T-helper 1 cell treated with Interleukin-12 subunit alpha and Interleukin-12 subunit beta and Interleukin-4 antibody, amounts not matched to agents 30 μg/mL and 1 μg/mL, for 36 hours (primary cell): ENCODE data around the gene DYNLL2.
"Not testable (repeated sequence)": the region's sequence is repeated elsewhere in the genome, so short reads cannot be mapped to it uniquely, and the experiment has no call there.

Source experiments
- H3K27ac Mint-ChIP-seq: one replicate; pipeline ENCODE4 v1.8.0; 2021; ENCODE audit warnings: mild to moderate bottlenecking, mixed read lengths
- H3K27me3 Mint-ChIP-seq: one replicate; pipeline ENCODE4 v1.8.0; 2021; ENCODE audit warnings: low read depth, mixed read lengths
- H3K36me3 Mint-ChIP-seq: one replicate; pipeline ENCODE4 v1.8.0; 2021; ENCODE audit warnings: low read depth, mixed read lengths
- H3K4me1 Mint-ChIP-seq: one replicate; pipeline ENCODE4 v1.8.0; 2021; ENCODE audit warnings: low read depth, mixed read lengths
- H3K4me3 Mint-ChIP-seq: one replicate; pipeline ENCODE4 v1.8.0; 2021; ENCODE audit warnings: mild to moderate bottlenecking, moderate library complexity, mixed read lengths
- H3K9me3 Mint-ChIP-seq: one replicate; pipeline ENCODE4 v1.8.0; 2021; ENCODE audit warnings: mixed read lengths

DYNLL2 gene

GRCh38 chr17:58082870-58083490, at the start of gene DYNLL2:
Gene DYNLL2, plus strand, starts transcription at chr17:58083419. Its CDS starts 3,672 bp downstream, at chr17:58087091.
- Mint-ChIP-seq H3K9me3 (no peaks in the 10 kb centered on the region), H3K27me3 (peaks cover 24% of the 10 kb centered on the region), H3K27ac (peak within 1 kb of the TSS; percentile 82), H3K4me3 (peak within 1 kb of the TSS; percentile 87), H3K4me1 (peaks cover 29% of the 10 kb centered on the region), H3K36me3 (peaks cover 17% of the 10 kb centered on the region)

DNA sequence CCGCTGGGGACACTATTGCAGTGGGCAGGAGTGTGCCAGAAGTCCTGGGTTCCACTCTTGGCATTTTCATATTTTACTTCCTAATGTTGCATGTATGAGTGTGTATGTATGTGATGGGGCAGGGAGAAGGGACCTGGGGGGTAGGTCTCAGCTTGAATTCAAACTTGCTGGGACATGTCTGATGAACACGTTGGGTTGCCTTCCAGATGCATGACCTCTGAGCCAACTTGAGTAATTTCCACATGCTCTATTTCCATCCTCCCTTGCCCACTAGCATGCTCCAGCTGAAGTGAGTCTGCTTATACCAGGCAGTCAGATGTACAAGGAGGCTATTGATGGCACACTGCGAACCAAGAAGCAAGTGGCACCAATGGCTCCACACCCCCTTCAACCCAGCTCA, 43.2 kb upstream of the DYNLL2 start:
- H3K4me1 Mint-ChIP-seq: no peaks in the 10 kb centered on the region
- no peaks in the 10 kb centered on the region for H3K9me3 Mint-ChIP-seq
- H3K36me3 Mint-ChIP-seq: no peaks in the 10 kb centered on the region
- peaks cover 45% of the 10 kb centered on the region for H3K27me3 Mint-ChIP-seq
- H3K4me3 Mint-ChIP-seq: no peak overlapping the region
- no peak overlapping the region for H3K27ac Mint-ChIP-seq

DNA sequence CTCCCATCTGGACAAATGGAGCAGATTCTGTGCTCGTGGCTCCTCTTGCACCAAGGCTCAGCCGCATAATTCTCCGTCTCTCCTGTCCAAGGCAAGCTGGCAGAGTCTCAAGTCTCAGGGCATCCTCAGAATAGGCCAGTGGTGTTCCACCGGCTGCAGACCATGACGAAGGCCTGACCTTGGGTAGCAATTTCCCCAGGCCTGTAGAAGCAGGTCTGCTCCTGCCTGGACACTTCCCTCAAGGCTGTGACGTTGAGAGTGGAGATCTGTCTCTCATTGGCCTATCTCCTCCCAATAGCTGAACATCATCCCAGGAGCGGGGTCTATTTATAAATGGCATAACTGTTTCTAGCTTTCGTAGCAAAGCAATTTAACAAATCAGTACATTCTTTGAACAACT, 42.8 kb upstream of the DYNLL2 start:
- Mint-ChIP-seq H3K4me1 (no peaks in the 10 kb centered on the region), H3K27me3 (peaks cover 45% of the 10 kb centered on the region), H3K27ac (no peak overlapping the region), H3K4me3 (no peak overlapping the region), H3K9me3 (no peaks in the 10 kb centered on the region), H3K36me3 (no peaks in the 10 kb centered on the region)

GRCh38 chr17:58041161-58041560, 42.1 kb upstream of the DYNLL2 start:
- Mint-ChIP-seq H3K9me3 (no peaks in the 10 kb centered on the region), H3K4me1 (no peaks in the 10 kb centered on the region)

DNA sequence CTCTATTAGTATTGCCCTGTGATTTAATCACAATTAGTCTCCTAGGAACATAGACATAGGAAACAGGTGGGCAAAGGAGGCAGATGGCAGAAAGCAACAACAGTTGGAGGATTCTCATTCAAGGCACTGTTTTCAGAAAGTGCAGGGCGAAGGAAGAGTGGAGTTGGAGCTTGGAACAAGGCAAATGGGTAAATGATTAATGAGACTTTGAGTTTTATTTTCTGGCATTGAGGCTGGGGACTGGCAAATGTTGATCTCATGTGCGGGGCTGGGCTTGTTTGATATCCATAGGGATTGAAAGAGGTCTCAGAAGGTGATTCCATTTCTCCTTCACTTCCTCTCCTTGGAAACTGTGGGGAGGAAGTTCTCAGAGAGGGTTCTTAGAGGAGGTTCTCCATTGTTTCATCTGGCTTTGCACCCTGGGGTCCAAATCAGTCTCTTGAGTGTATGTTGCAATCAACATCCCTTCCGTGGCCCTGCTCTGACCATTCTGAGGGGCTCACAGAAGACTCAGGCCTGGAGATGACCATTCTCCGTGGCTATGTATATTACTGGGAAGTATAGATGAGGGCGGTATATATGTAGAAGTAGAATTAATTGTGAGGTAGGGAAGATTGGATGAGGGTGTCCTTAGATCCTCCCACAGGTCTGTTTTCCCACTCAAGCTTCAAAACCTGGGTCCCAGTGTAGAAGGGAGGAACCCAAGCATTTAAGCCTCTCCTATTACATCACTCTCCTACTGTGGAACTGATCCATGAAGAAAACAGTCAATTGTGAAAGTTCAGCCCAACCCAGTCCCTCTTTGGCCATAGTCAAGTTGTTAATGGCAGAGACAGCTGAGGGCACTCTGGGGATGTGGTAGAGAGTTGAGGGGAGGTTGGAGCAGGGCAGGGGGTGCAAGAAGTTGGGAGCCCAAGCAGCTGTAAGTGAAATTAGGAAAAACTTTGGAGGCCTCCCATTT, 39.7 kb upstream of the DYNLL2 start:
- no peaks in the 10 kb centered on the region for H3K9me3 Mint-ChIP-seq
- peaks cover 37% of the 10 kb centered on the region for H3K27me3 Mint-ChIP-seq
- H3K36me3 Mint-ChIP-seq: no peaks in the 10 kb centered on the region
- H3K27ac Mint-ChIP-seq: no peak overlapping the region
- no peak overlapping the region for H3K4me3 Mint-ChIP-seq
- no peaks in the 10 kb centered on the region for H3K4me1 Mint-ChIP-seq

More at GRCh38 chr17:58041161-58041560, 42.1 kb upstream of the DYNLL2 start:
- H3K4me3 Mint-ChIP-seq: no peak overlapping the region
- no peak overlapping the region for H3K27ac Mint-ChIP-seq
- H3K27me3 Mint-ChIP-seq: peaks cover 45% of the 10 kb centered on the region
- H3K36me3 Mint-ChIP-seq: no peaks in the 10 kb centered on the region

GRCh38 chr17:58044256-58044655, 39.0 kb upstream of the DYNLL2 start:
- not testable (repeated sequence) for H3K4me1 Mint-ChIP-seq, H3K4me3 Mint-ChIP-seq, H3K27ac Mint-ChIP-seq, H3K36me3 Mint-ChIP-seq, H3K9me3 Mint-ChIP-seq
- H3K27me3 Mint-ChIP-seq: peaks cover 36% of the 10 kb centered on the region

GRCh38 chr17:58046239-58047094, 36.8 kb upstream of the DYNLL2 start:
- no peaks in the 10 kb centered on the region for H3K4me1 Mint-ChIP-seq
- H3K4me3 Mint-ChIP-seq: no peak overlapping the region
- H3K27ac Mint-ChIP-seq: no peak overlapping the region
- H3K36me3 Mint-ChIP-seq: no peaks in the 10 kb centered on the region
- peaks cover 24% of the 10 kb centered on the region for H3K27me3 Mint-ChIP-seq
- no peaks in the 10 kb centered on the region for H3K9me3 Mint-ChIP-seq

DNA sequence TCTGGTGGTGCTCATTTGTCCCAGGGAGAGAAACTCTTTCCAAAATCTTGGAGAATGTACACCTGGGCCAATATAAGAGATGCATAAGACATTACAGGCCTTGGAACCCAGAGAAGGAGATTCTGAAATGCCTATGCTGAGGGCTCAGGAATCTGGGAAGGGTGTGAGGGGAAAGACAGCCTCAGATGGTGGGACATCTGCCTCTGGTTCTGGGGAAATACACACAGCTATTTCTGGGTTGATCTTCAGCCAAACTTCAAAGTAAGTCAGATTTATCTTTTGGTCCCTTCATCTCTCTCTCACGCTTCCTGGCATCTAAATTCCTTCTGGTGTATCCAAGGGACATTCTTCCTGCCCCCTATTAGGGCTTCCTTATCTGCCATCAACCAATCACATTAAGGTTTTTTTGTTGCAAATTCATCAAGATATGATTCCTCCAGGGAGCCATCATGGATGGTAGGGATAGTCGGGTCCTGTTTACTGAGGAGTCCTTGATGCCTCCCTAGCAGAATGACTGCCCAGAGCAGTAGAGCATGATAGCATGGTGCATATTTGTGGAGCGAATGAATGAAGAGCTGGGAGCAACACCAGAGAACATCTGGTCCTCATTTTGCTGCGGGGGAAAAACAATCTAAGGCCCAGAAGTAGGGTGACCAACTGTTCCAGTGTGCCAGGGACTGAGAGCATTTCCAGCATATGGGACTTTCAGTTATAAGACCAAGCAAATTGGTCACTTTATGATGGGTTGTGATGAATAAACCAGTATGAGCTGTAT, 35.7 kb upstream of the DYNLL2 start:
- Mint-ChIP-seq H3K27ac (no peak overlapping the region), H3K4me1 (no peaks in the 10 kb centered on the region)

GRCh38 chr17:58049533-58049932, 33.7 kb upstream of the DYNLL2 start:
- Mint-ChIP-seq H3K4me1 (peaks cover 4% of the 10 kb centered on the region), H3K4me3 (no peak overlapping the region), H3K36me3 (no peaks in the 10 kb centered on the region), H3K9me3 (no peaks in the 10 kb centered on the region), H3K27ac (no peak overlapping the region), H3K27me3 (peaks cover 6% of the 10 kb centered on the region)

More for the DNA sequence above, 35.7 kb upstream of the DYNLL2 start:
- no peak overlapping the region for H3K4me3 Mint-ChIP-seq
- peaks cover 18% of the 10 kb centered on the region for H3K27me3 Mint-ChIP-seq
- H3K36me3 Mint-ChIP-seq: no peaks in the 10 kb centered on the region
- H3K9me3 Mint-ChIP-seq: no peaks in the 10 kb centered on the region

GRCh38 chr17:58050966-58051365, 32.3 kb upstream of the DYNLL2 start:
- no peak overlapping the region for H3K27ac Mint-ChIP-seq
- H3K36me3 Mint-ChIP-seq: no peaks in the 10 kb centered on the region

GRCh38 chr17:58051468-58051867, 31.8 kb upstream of the DYNLL2 start:
- Mint-ChIP-seq H3K9me3 (no peaks in the 10 kb centered on the region), H3K4me3 (no peak overlapping the region), H3K36me3 (no peaks in the 10 kb centered on the region), H3K4me1 (peaks cover 4% of the 10 kb centered on the region), H3K27ac (no peak overlapping the region), H3K27me3 (peaks cover 6% of the 10 kb centered on the region)

More at GRCh38 chr17:58050966-58051365, 32.3 kb upstream of the DYNLL2 start:
- no peaks in the 10 kb centered on the region for H3K9me3 Mint-ChIP-seq
- H3K27me3 Mint-ChIP-seq: peaks cover 6% of the 10 kb centered on the region
- no peak overlapping the region for H3K4me3 Mint-ChIP-seq
- H3K4me1 Mint-ChIP-seq: peaks cover 4% of the 10 kb centered on the region

DNA sequence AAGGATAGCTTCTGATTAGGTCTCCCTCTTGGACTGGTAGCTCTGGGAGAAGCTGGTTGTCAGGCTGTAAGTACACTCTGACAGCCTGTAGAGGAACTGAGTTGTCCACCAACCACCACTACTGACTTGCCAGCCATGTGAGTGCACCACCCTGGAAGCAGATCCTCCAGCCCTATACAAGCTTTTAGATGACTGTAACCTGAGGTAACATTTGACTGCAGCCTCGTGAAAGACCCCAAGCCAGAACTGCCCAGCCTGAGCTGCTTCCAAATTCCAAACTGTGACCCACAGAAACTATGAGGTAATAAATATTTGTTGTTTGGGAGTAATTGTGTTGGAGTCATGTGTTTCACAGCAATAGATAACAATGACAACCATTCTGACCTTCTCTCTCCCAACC, 30.8 kb upstream of the DYNLL2 start:
- H3K27me3 Mint-ChIP-seq: peaks cover 9% of the 10 kb centered on the region
- H3K9me3 Mint-ChIP-seq: no peaks in the 10 kb centered on the region
- H3K27ac Mint-ChIP-seq: no peak overlapping the region
- no peak overlapping the region for H3K4me3 Mint-ChIP-seq
- peaks cover 4% of the 10 kb centered on the region for H3K4me1 Mint-ChIP-seq
- H3K36me3 Mint-ChIP-seq: no peaks in the 10 kb centered on the region

- Mint-ChIP-seq H3K9me3 (no peaks in the 10 kb centered on the region), H3K4me1 (peaks cover 4% of the 10 kb centered on the region), H3K27ac (no peak overlapping the region), H3K4me3 (no peak overlapping the region), H3K36me3 (no peaks in the 10 kb centered on the region), H3K27me3 (peaks cover 9% of the 10 kb centered on the region)
Observed at GRCh38 chr17:58052945-58053715, 30.1 kb upstream of the DYNLL2 start.
